Calu3 (cell line): ENCODE data around the gene RSPH1. TPM values are rescaled to one million over a fixed set of nuclear protein-coding genes. Genes with fewer than 3 reads are reported as not detected.

Source experiments
- BruUV-seq: library from RNA; stranded (reverse); fragments of 400-500 nt; replicated peaks from 2 replicates; lab custom pipeline; 2021; lab: Mats Ljungman, UMichigan
- CTCF ChIA-PET: fragments of 300-600 bp; sonication (Branson Sonifier 250); formaldehyde crosslinking; loops from one replicate; lab custom pipeline; 2022; ENCODE audit warnings: antibody characterized with exemption; lab: Charles Lee
- DNase-seq: peaks from one replicate; pipeline ENCODE4 v3.0.0; 2022
- H3K27ac Mint-ChIP-seq: one replicate; pipeline ENCODE4 v1.8.0; 2022; ENCODE audit warnings: mixed read lengths; ENCODE audit not compliant: unreplicated experiment
- H3K27me3 Mint-ChIP-seq: one replicate; pipeline ENCODE4 v1.8.0; 2022; ENCODE audit warnings: mixed read lengths; ENCODE audit not compliant: unreplicated experiment
- H3K36me3 Mint-ChIP-seq: one replicate; pipeline ENCODE4 v1.8.0; 2022; ENCODE audit warnings: mild to moderate bottlenecking, moderate library complexity, mixed read lengths; ENCODE audit not compliant: insufficient read depth, unreplicated experiment
- H3K4me1 Mint-ChIP-seq: one replicate; pipeline ENCODE4 v1.8.0; 2022; ENCODE audit warnings: mild to moderate bottlenecking, low read depth, mixed read lengths; ENCODE audit not compliant: unreplicated experiment
- H3K4me3 Mint-ChIP-seq: one replicate; pipeline ENCODE4 v1.8.0; 2022; ENCODE audit warnings: mild to moderate bottlenecking, low read depth, moderate library complexity, mixed read lengths; ENCODE audit not compliant: unreplicated experiment
- H3K9me3 Mint-ChIP-seq: one replicate; pipeline ENCODE4 v1.8.0; 2022; ENCODE audit warnings: low read depth, mixed read lengths; ENCODE audit not compliant: unreplicated experiment
- CTCF ChIP-seq: fragments of 200-600 bp; IDR thresholded peaks from one replicate; pipeline ENCODE4 v1.8.0; 2022; ENCODE audit warnings: antibody characterized with exemption; ENCODE audit not compliant: unreplicated experiment
- intact Hi-C: fragments of 100-400 bp; cut with micrococcal nuclease; formaldehyde crosslinking; loops from one replicate; pipeline ENCODE4 v1.10.0; 2022; ENCODE audit not compliant: unreplicated experiment
- total RNA-seq: library from RNA; stranded (reverse); gene quantifications from 2 replicates; pipeline ENCODE4 v1.2.3, GENCODE V29; 2022

RSPH1 gene
- total RNA-seq, 1 experiment from 2014 or later, result 2.2 TPM

GRCh38 chr21:42453224-42453985, 42.6 kb downstream of the RSPH1 start:
- peaks cover 5% of the 10 kb centered on the region for H3K36me3 Mint-ChIP-seq
- no peaks in the 10 kb centered on the region for H3K9me3 Mint-ChIP-seq
- BruUV-seq, result no TSS peak
- no peak for DNase-seq
- H3K27ac Mint-ChIP-seq, result no peak overlapping the region
- intact Hi-C loops, result loop anchor here (10.0 kb wide), 1 partner anchor 289 kb away; no protein-coding TSS in a partner anchor
- no peaks in the 10 kb centered on the region for H3K4me1 Mint-ChIP-seq
- no peaks in the 10 kb centered on the region for H3K27me3 Mint-ChIP-seq
- CTCF ChIA-PET, result no interaction called here
- H3K4me3 Mint-ChIP-seq, result no peak overlapping the region
- TF ChIP-seq CTCF, result no peak

GRCh38 chr21:42452401-42453223, 43.4 kb downstream of the RSPH1 start:
- TF ChIP-seq CTCF, result no peak
- intact Hi-C loops, result loop anchor here (10.0 kb wide), 1 partner anchor 288 kb away; no protein-coding TSS in a partner anchor
- Mint-ChIP-seq H3K9me3 (no peaks in the 10 kb centered on the region), H3K36me3 (peaks cover 5% of the 10 kb centered on the region), H3K27me3 (no peaks in the 10 kb centered on the region), H3K4me1 (no peaks in the 10 kb centered on the region), H3K27ac (no peak overlapping the region), H3K4me3 (no peak overlapping the region)
- CTCF ChIA-PET, result no interaction called here
- BruUV-seq, result no TSS peak
- DNase-seq, result no peak

- no peaks in the 10 kb centered on the region for H3K27me3 Mint-ChIP-seq
- CTCF ChIA-PET, result no interaction called here
- BruUV-seq, result no TSS peak
- DNase-seq, result no peak
- H3K4me3 Mint-ChIP-seq, result no peak overlapping the region
- no peak overlapping the region for H3K27ac Mint-ChIP-seq
- peaks cover 5% of the 10 kb centered on the region for H3K36me3 Mint-ChIP-seq
- TF ChIP-seq CTCF, result no peak
- intact Hi-C loops, result loop anchor here (10.0 kb wide), 1 partner anchor 287 kb away; no protein-coding TSS in a partner anchor
- no peaks in the 10 kb centered on the region for H3K9me3 Mint-ChIP-seq
- no peaks in the 10 kb centered on the region for H3K4me1 Mint-ChIP-seq
Measured at GRCh38 chr21:42451941-42452340, 44.1 kb downstream of the RSPH1 start.

GRCh38 chr21:42448686-42449085, 47.3 kb downstream of the RSPH1 start:
- no peaks in the 10 kb centered on the region for H3K4me1 Mint-ChIP-seq
- peaks cover 5% of the 10 kb centered on the region for H3K36me3 Mint-ChIP-seq
- H3K4me3 Mint-ChIP-seq, result no peak overlapping the region
- CTCF ChIA-PET, result no interaction called here
- BruUV-seq, result no TSS peak
- intact Hi-C loops, result no loop called here
- no peak for TF ChIP-seq CTCF
- no peak overlapping the region for H3K27ac Mint-ChIP-seq
- peaks cover 17% of the 10 kb centered on the region for H3K27me3 Mint-ChIP-seq
- DNase-seq, result no peak
- no peaks in the 10 kb centered on the region for H3K9me3 Mint-ChIP-seq
